22Rv1 (cell line): ENCODE measurements around the gene CLDN14.

Experiments
- H3K27ac ChIP-seq: fragments of 450-650 bp; 2 replicates; pipeline ENCODE4 v1.5.1; 2017
- CTCF ChIP-seq: fragments of 450-650 bp; IDR thresholded peaks from 2 replicates; pipeline ENCODE4 v1.5.1; 2017; ENCODE audit warnings: mild to moderate bottlenecking
- ZFX ChIP-seq: fragments of 450-650 bp; IDR thresholded peaks from 2 replicates; pipeline ENCODE4 v1.6.1; 2017; ENCODE audit warnings: antibody characterized with exemption, borderline replicate concordance

Gene CLDN14

DNA sequence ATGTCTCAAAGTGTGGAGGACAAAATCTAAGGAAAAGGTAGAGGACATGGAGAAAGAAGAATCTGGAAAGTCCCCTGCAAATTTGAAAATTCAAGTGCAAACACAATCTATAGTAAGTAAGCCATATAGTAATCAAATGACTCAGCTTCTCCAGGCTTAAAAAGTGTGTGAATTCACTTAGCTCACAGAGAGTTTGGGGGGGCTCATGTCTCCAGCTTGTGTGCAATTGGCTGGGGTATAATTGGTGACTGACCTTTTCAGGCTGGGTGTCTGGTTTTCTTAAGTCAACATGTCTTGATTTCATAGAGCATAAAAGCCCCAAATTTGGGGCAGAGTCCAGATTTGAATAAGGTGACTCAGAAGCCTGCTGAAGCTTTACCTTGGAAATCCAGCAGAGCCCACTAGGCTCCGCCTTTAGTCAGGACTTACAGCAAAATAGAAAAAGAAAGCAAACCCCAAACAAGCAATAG, 8.6 kb downstream of the CLDN14 start:
- H3K27ac ChIP-seq: no peak overlapping the region
- TF ChIP-seq CTCF (no peak), ZFX (no peak)

DNA sequence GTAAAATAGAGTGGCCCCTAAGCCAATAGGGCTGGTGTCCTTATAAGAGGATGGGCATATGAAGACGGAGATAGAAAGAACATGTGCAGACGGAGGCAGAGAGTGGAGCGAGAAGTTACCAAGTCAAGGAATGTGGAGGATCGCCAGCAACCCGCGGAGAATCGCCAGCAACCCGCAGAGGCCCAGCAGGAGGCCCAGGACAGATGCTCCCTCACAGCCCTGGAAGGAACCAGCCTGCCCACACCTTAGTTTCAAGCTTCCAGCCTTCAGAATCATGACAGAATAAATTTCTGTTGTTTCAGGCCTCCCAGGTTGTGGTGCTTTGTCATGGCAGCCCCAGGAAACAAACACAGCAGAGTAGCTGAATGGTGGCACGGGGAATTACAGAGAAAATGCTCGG, 9.6 kb downstream of the CLDN14 start:
- TF ChIP-seq ZFX (no peak), CTCF (no peak)
- H3K27ac ChIP-seq: no peak overlapping the region

GRCh38 chr21:36466061-36466511, 13.8 kb downstream of the CLDN14 start:
- H3K27ac ChIP-seq: no peak overlapping the region
- TF ChIP-seq CTCF (no peak), ZFX (no peak)

- no peak overlapping the region for H3K27ac ChIP-seq
- TF ChIP-seq CTCF (no peak), ZFX (no peak)
Observed at GRCh38 chr21:36465478-36465877, 14.4 kb downstream of the CLDN14 start.

DNA sequence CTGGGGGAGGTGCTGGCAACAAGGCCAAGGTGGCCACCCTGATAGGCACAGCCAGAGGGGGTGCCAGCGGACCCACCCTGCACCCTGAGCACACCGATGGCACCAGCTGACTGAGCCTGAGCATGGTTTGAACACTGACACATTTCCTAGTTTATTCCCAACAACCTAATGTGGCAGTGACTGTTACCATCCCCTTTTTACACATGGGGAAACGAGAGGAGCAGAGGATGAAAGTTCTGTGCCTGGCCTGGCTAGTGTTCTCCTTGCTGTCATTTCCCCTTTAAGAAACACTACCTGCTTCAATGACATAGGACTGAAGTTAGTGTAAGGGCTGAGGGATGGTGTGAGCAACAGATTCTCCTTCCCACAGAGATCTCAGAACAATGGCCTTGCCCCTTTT, 15.3 kb downstream of the CLDN14 start:
- TF ChIP-seq CTCF (no peak), ZFX (no peak)
- H3K27ac ChIP-seq: no peak overlapping the region

GRCh38 chr21:36463991-36464390, 15.9 kb downstream of the CLDN14 start:
- H3K27ac ChIP-seq: no peak overlapping the region
- no peak for TF ChIP-seq ZFX
- TF ChIP-seq CTCF: no peak

DNA sequence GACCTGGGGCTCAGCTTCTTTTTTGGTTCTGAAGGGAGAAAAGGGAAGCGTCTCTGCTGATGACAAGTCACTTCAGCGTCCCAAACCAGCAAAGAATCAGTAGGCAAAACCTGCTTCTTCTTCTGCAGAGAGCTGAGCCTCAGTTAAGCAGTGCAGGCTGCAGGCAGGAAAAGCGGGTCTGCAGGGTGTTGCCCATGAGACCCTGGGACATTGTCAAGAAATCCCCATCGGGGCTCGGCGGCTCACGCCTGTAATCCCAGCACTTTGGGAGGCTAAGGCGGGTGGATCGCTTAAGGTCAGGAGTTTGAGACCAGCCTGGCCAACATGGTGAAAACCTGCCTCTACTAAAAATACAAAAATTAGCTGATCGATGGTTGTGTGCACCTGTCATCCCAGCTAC, 16.7 kb downstream of the CLDN14 start:
- no peak overlapping the region for H3K27ac ChIP-seq
- TF ChIP-seq CTCF: no peak
- no peak for TF ChIP-seq ZFX
